OCI-LY1 (cell line): Measurements from ENCODE around the gene SLC9A8.
"Not testable (repeated sequence)": the region's sequence is repeated elsewhere in the genome, so short reads cannot be mapped to it uniquely, and the experiment has no call there.

Experiments
- EZH2 ChIP-seq: fragments of 200-600 bp; sonication (generic), shearing (Covaris generic); IDR thresholded peaks from 2 replicates; pipeline ENCODE4 v1.8.0; 2017; ENCODE audit warnings: borderline replicate concordance, mixed run types, mild to moderate bottlenecking, antibody characterized with exemption, low read length, moderate library complexity, mixed read lengths
- TF ChIP-seq, protein P1 (sequence below): fragments of 200-600 bp; sonication (generic), shearing (Covaris generic); IDR thresholded peaks from 2 replicates; pipeline ENCODE4 v1.5.1; 2017; ENCODE audit warnings: mild to moderate bottlenecking, antibody characterized with exemption, low read length, moderate library complexity, mixed read lengths

DNA sequence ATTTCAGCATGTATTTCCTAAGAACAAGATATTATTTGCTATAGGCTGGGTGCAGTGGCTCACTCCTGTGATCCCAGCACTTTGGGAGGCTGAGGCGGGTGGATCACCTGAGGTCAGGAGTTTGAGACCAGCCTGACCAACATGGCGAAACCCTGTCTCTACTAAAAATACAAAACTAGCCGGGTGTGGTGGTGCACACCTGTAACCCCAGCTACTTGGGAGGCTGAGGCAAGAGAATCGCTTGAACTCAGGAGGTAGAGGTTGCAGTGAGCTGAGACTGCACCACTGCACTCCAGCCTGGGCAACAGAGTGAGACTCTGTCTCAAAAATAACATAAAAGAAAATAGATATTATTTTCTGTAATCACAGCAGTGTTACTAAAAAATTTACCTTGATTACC lies 30.2 kb upstream of the SLC9A8 start:
- TF ChIP-seq, protein P1, sequence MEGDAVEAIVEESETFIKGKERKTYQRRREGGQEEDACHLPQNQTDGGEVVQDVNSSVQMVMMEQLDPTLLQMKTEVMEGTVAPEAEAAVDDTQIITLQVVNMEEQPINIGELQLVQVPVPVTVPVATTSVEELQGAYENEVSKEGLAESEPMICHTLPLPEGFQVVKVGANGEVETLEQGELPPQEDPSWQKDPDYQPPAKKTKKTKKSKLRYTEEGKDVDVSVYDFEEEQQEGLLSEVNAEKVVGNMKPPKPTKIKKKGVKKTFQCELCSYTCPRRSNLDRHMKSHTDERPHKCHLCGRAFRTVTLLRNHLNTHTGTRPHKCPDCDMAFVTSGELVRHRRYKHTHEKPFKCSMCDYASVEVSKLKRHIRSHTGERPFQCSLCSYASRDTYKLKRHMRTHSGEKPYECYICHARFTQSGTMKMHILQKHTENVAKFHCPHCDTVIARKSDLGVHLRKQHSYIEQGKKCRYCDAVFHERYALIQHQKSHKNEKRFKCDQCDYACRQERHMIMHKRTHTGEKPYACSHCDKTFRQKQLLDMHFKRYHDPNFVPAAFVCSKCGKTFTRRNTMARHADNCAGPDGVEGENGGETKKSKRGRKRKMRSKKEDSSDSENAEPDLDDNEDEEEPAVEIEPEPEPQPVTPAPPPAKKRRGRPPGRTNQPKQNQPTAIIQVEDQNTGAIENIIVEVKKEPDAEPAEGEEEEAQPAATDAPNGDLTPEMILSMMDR, result not testable (repeated sequence)
- not testable (repeated sequence) for TF ChIP-seq EZH2
